Activated CD8-positive, alpha-beta memory T cell treated with anti-CD3 and anti-CD28 coated beads for 48 hours (primary cell): ENCODE measurements around the gene CAPZB.

Experiments used
- DNase-seq, 3 experiments: peaks; one replicate each; pipeline ENCODE4 v3.0.0-alpha.2; 2020; ENCODE audit warnings: low read depth in 2 of 3, low spot score in 2 of 3

CAPZB gene

DNA sequence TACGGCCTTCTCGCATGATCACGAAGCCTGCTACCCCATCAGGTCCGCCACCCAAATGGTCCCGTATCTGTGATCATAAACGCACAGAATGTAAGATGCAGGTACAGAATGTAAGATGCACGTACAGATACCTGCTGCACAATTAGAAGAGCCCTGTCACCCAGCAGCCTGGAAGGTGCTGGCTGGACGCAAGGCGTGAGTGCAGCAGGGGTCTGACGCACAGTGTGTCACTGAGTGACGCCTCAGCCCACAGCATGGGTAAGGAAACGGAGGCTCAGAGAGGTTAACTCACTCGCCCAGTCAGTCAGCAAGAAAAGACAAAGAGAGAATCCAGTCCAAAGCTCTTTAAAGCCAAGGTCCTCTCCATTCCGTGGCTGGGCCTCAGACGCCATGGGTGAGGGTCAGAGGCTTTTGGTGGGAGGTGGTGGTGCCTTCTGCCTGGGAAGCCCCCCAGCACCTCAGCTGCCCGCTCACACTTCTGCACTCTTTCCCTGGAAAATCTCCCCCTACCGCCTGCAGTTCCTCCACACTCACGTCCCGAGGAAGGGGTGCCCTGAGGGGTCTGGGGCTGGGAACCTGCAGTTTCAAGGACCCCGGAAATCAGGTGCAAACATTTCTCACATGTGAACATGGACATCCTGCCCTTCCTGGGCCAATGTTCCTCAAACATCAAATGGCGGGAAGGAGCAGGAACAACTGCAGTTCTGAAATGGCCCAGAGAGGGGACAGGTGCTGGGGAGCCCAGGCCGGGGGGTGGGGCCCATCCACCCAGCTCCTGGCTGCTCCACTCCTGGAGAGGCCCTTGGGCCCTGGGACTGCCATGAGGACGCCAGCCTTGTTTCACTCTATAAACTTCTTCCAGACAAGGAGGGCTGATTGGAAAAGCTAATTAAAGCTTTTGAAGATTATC, 113.9 kb downstream of the CAPZB start:
- no peak for DNase-seq

DNA sequence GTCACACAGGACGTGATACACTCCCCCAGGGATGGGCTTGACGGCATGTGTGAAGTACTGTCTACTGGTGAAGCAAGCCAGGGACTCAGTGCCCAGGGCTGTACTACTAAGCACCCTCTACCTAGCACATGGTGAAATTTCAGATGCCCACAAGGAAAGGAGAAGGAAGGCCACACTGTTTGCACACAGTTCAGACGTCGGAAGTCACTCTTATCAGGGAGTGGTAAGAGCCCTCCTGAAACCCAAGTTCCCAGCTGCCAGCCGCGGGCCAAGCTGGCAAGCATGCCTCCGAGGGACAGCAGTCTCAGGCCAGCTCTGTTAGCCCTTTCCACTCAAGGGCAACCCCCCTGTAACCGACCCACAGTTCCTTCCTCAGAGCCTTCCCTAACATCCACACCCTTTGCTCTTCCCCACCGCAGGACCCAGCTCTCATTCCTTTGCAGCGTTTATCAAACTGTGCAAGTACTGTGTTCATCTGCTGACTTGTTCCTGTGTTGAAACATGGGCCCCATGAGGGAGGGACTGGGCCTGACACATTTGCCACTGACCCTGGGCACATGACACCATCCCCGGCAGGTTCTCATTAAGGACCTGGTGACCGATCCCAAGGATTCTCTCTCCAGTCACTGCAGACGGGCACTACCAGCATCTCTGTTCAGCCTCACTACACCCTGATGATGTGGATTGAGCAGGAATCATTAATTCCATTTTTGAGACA, 114.7 kb downstream of the CAPZB start:
- no peak for DNase-seq

DNA sequence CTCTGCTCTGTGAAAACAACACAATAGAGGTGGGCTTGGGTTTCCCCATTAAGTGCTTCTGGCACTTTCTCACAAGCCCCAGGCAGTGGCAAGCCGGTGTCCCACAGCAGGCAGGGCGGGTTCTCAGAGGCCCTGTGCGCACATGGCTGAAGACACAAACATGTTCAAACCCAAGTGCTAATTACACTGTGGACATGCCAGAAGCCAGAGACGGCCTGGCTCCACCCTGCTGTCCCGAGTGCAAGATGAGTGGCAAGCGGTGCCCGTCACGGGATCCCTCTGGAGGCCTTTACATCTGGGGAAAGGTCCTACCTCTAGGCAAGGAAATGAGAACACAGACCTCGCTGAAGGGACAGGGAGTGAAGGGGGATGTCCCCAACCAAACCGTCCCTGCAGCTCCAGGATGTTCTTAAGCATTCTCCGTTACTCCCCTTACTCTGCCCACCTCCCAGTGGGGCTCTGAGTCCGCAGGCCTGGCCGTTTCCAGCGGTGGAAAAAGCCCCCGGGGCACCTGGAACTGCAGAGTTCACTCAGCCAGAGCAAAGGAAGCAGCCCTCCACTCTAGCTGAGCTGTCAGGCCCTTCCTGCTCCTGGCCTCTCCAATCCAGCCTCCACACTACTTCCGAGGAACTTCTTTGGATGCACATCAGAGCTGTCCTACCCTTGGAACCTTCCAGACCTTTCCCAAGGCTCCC, 115.8 kb downstream of the CAPZB start:
- DNase-seq, result no peak

DNA sequence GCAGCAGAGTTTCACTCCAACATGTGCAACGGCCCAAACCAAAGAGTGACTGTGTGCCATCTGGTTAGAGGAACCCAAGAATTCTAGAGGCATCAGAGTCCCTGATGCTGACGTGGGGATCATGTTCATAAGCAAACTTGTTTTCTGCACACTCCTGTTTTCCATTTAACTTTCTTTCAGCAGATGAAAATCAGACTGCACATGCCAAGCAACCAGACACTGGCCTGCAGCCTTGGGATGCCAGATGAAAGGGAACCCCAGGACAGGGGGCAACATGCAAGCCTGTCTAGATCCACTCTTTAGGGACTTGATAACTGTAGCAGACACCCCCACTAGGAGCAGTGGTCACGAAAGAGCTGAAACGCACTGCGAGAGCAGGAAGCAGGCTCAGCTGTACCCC, 116.4 kb downstream of the CAPZB start:
- no peak for DNase-seq

DNA sequence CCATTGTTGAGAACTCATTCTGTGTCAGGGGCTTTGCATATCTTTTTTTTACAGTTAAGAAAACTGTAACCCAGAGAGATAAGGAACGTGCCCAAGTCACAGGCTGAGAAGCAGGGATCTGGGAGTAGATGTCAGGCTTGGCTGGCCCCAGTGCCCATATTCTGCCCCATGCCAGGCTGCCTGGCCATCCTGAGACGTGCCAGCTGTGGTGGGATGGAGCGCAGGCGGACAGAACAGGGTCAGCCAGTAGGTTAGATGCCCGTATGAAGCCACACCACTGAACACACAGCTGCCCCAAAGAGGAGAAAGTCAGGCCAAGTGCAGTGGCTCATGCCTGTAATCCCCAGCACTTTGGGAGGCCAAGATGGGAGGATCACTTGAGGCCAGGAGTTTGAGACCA, 117.3 kb downstream of the CAPZB start:
- no peak for DNase-seq

DNA sequence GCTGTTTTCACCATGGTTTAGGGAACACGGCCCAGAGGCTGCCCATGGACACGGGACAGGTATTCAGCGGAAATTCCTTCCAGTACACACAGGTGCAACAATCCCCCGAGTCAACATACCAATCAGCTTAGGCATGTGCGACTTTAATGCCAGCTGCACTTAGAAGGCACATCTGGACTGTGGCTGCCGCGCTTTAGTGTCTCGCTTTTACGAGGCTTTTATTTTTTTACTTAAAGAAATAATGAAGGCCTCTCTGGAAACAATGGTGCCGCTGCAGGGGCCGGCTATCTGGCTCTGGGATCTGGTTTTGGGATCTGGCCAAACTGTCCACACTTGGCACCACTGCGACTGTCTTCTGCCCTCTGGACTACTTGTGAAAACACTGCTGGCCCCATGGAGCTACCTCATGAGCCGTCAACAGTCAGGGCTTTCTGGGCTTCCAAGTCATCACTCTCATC, 117.7 kb downstream of the CAPZB start:
- no peak for DNase-seq

DNA sequence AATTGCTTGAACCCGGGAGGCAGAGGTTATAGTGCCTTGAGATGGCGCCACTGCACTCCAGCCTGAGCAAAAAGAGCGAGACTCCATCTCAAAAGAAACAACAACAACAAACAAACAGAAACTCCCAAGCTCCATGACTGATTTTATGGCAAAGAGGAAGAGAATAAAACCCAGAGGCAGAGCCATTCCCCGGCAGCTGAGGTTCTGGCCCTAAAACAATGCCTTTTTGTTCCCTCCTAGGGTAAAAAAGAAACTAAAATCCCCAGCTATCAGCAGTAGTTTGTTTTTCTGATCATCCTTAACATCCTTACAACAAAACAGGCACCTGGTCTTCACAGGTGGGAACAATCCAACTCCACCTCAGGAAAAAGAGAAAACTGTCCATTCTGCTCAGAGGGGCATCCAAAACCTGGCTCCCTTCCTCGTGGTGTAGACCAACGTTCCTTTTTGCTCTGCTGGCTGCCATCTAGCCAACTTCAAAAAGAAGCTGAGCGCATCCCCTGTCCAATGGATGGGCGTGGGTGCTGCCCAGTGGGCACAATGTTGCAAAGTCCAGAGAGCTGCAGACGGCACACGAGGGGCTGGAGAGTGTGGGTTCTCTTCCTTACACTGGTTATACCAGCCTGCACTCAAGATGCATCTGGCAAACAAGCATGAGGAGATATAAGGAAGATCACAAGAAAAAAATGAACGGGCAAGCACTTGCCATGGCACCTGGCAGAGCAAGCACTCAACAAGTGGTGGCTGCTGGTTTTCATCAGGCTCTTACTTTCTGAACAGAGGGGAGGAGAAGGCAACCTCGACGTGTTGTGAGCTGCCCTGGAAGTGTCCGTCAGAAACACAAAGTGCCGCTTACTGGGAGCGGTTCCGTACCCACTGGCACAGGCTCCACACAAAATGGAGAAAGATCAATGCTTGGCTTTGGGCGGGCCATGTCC, 118.5 kb downstream of the CAPZB start:
- no peak for DNase-seq

DNA sequence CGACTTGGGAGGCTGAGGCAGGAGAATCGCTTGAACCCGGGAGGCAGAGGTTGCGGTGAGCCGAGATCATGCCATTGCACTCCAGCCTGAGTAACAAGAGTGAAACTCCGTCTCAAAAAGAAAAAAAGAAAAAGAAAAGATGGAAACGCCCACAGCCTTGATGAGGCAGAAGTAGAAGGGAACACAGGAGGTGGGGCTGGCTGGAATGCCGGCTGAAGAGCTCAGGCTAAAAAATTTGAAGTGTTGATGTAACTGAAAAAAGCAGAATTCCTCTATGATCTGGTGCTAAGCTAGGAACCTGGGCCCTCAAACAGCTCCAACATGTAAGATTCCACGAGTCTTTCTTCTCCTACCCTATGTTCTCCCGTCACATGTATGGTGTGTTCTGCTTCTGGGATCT, 119.6 kb downstream of the CAPZB start:
- DNase-seq, result no peak

DNA sequence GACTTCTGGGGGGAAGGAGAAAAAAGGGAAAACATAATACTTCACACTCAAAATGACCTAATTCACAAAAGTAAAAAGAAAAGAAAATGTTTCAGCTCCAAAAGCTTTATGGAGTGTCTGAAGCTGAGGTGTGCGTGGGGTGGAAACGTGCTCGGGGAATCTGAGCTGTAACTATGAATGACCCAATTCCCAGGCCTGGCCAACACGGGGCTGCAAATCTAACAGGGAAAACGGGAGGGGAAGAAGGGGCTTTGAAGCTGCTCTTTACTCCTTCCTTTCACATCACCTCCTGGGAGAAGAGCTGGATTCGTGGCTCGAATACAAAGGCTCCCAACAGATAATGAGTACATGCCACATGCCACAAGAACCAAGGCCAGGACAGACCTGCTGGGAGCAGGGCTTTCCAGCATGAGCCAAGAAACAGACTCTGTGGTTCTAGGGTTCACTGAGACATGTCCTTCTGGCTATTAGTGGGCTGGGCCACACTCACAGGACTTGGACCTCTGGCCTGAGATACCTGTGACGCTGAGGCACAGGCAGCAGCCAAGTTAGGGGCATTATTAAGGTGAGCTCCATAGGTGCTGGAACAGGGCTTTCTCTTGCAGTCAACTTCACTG, 121.7 kb downstream of the CAPZB start:
- no peak for DNase-seq

DNA sequence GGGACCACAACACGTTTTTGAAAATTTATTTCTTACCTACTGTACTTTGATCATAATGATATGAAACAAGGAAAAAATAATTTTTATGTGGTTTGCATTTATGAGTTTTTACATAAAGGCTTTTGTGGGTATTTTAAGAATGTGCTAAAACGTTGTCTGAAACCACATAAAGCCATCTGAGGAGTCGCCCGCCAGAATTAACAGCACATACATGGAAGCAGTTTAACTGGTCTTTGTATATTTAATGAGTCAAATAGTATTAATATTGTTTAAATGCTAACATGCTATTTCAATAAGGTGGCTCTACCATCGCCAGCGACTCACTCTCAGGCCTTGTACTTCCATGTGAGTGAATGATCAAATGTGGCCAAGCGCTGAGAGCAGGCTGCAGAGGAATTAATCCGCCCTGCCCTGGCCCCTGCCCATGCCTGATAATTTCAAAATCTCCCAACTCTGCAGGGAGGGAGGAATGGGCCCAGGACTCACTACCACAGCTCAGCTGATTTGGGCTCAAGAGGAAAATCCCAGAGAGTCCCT, 123.7 kb downstream of the CAPZB start:
- no peak for DNase-seq

DNA sequence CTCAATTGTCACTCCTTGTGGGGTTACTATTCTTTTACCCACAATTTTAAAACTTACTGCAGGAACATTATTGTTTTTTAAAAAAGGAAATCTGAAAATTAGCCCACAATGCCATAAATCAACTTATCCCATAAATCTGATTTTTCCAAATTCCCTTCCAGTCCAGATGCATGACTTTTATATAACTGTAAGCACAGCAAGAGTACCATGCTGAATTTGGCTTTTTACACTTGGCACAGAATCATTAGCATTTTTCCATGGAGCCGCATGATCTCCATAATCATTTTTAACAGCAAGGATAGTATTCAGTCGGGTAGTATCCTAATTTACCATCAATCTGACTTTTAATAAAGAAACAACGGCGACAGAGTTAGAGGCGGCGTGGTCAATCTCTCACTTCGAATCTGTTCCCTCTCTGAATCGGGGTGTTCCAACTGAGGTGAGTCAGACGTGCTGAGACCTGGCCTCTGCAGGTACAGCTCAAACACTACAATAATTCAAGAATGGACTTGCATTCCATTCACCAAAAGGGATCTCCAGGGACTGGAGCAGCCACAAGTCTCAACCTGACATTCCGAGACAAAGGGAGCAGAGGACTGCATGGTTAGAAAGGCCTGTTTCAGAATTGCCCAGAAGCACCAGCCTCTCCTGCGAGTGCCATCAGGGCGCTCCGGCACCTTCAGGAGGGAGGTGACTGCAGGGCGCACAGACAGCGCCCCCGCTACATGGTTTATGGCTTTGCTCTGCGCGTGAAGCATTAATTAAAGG, 124.3 kb downstream of the CAPZB start:
- DNase-seq, result no peak

DNA sequence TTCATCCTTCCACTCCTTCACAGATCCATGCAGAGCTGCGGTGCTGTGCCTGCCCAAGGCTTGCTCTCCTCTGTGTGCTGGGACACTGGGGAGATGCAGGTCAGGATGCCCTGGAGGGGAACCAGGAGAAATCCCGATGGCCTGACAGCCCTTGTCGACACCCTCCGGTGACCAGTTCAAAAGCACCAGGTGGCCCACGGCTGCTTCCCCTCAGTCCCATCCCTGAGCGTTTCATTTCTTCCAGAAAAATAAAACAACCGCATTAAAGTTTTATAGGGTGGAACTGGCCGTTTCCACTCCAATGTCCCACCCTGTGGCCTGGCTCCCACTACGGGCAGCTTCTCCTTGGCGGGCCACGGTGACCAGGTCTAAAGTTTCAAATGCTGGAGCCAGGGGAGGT, 124.9 kb downstream of the CAPZB start:
- no peak for DNase-seq

DNA sequence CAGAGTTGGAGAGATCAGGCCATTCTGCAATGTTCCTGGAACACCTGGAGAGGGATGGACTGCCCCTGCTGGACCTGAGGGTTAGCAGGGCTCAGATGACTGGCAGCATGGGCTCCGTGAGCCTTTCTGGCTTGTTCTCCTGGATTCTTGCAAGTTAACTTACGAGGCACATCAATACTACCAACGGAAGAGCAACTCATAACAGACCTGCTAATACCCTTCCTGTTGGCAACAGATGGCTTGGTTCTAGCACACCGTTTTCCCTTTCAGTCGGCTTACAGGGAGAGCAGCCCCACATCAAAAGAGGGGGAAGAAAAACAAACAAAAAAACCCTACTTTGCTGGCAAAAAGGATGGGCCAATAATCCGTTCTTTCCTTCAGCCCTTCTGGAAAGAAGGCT, 125.3 kb downstream of the CAPZB start:
- DNase-seq, result no peak

DNA sequence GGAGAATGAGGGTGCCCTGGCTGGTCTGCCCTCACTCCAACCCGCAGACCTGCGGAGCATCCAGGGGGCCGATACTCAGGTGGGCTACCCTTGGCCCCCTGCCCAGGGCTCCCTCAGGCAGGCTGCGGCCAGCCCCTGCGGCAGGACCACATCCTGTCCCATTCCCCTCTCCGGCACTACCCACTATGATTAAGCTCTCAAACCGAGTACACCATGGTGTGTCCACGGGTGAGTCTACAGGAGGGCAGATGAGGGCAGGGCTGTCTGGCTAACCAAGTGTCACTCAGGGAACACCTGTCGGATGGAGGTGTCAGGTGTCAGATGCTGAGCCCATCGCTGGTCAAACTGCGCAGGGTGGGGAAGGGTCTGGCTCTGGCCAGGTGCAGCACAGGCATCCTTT, 126.0 kb downstream of the CAPZB start:
- no peak for DNase-seq

DNA sequence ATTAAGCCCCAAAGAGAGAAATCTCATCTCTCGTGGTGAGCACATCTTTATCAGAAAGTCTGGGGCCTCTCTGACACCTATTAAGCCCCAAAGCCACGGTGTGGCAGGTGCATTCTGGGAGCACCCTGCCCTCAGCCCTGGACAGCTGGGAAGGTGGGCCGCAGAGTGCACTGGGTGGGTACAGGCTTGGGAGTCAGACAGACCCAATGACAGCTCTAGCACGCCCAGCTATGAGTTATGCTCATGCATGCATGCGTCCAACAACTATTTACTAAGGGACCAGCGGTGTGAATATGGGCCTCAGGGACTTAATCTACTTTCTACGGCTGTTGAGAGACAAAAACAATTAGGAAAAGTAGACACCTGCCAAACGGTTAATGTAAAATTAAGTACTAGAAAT, 126.6 kb downstream of the CAPZB start:
- DNase-seq, result no peak

DNA sequence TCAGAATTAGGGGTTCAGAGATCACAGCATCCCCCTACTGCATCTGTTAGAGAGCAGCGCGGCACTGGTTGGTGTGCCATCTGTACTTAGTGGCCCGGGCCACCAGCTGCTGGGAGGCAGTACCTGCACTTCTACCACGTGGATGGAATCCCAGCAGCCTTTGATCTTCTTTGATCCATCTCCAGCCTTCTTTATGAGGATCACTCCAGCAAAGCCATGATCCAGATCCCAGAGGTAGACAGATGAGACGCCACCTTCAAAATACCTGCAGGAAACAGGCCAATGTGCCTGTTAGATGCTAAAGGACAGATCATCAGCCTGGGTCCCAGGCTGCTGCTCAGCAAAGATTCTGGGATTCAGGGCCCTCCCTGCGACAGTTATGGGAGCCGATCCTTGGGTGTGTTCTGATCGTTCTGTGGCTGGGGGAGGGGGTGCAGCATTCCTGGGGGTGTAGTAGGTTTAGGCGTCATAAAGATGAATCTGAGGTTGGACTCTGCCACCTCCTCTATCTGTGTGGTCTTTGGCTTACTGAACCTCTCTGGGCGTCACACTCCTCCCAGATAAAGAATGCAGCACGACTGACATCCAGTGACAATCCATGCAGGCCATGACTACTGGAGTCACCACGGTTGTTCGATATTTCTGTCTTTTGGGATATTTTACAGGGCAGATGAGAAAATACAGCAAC, 127.9 kb downstream of the CAPZB start:
- no peak for DNase-seq

DNA sequence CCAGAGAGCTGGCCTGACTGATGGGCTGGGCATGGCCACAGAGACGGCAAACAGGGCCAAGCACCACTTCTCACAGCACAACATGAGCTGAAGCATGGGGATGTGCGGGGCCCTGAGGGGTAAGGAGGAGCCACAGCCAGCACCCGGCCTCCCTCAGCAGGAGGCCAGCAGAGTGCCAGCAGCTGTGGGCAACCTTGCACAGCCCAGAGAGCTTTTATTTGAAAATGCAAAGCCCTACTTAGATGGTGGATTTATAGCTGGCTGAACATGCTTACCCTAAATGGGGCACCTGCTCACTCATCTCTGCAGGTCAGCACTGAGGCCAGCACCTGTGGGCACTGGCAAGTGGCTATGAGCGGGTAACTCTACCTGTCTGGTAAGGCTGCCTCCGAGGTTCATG, 129.1 kb downstream of the CAPZB start:
- DNase-seq, result no peak

DNA sequence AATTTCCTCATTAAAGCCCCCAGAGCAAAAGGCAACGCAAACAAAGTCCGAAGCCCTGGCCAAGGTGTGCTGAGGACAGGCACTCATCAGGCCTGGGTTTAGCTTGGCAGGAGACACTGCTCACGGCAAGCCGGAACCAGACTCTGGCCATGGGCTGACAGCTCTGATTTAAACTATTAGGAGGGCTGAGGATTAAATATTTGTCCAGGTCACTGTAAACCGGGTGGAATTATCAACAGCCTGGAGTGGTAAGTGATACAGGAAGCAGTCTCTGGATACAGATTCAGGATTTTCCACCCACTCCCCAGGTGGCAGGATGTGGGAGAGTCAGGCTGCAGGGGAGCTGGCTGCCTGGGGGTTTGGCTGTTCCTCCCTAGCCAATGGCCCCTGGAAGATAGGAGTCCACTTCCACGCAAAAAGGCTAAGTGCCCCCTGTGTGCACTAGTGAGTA, 130.8 kb downstream of the CAPZB start:
- no peak for DNase-seq

DNA sequence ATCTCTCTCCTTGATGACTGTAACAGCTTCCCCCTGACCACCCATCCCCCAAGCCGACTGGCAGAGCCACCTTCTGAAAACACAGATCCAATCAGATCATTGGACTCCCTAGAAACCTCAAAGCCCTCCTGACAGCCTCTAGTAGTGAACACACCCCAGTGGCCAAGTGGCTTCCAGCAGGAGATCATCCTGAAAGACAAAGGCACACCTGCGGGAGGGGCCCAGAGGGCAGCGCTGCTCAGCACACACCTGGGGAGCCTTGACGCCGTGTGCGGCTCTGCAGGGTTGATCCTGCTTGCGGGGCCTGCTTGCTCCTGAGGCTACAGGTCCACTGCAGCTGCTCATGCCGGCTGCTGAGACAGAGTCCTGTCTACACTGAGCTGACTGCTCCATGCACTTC, 131.7 kb downstream of the CAPZB start:
- DNase-seq, result no peak
